Measurements from ENCODE around the gene BFSP1.

BFSP1 gene

GRCh38 chr20:17493173-17493572, 38.0 kb downstream of the BFSP1 start:
- no peak for DNase-seq

GRCh38 chr20:17491488-17491887, 39.7 kb downstream of the BFSP1 start:
- no peak for DNase-seq

- DNase-seq: no peak
These were observed 40.1 kb downstream of the BFSP1 start for GRCh38 chr20:17491041-17491440.

GRCh38 chr20:17490501-17490900, 40.7 kb downstream of the BFSP1 start:
- no peak for DNase-seq

GRCh38 chr20:17488916-17489600, 42.1 kb downstream of the BFSP1 start:
- DNase-seq: no peak

- no peak for DNase-seq
These were observed 46.2 kb downstream of the BFSP1 start for GRCh38 chr20:17485017-17485416.

GRCh38 chr20:17482536-17482935, 48.6 kb downstream of the BFSP1 start:
- no peak for DNase-seq

- no peak for DNase-seq
These were observed 49.5 kb downstream of the BFSP1 start for GRCh38 chr20:17481661-17482060.

GRCh38 chr20:17480696-17481095, 50.5 kb downstream of the BFSP1 start:
- no peak for DNase-seq

- DNase-seq: peak; percentile 24
These were observed 52.0 kb downstream of the BFSP1 start for GRCh38 chr20:17479063-17479657.

- no peak for DNase-seq
These were observed 57.5 kb downstream of the BFSP1 start for GRCh38 chr20:17473659-17474058.

GRCh38 chr20:17471606-17472187, 59.5 kb downstream of the BFSP1 start:
- no peak for DNase-seq

- no peak for DNase-seq
These were observed 60.2 kb downstream of the BFSP1 start for GRCh38 chr20:17470973-17471372.

GRCh38 chr20:17470521-17470920, 60.7 kb downstream of the BFSP1 start:
- no peak for DNase-seq

GRCh38 chr20:17469246-17470030, 61.7 kb downstream of the BFSP1 start:
- DNase-seq: no peak

GRCh38 chr20:17468073-17468840, 62.9 kb downstream of the BFSP1 start:
- no peak for DNase-seq

GRCh38 chr20:17467120-17467655, 64.0 kb downstream of the BFSP1 start:
- no peak for DNase-seq

GRCh38 chr20:17466641-17467040, 64.5 kb downstream of the BFSP1 start:
- no peak for DNase-seq

GRCh38 chr20:17465236-17465635, 65.9 kb downstream of the BFSP1 start:
- no peak for DNase-seq

GRCh38 chr20:17463711-17464110, 67.5 kb downstream of the BFSP1 start:
- no peak for DNase-seq

- DNase-seq: no peak
These were observed 69.2 kb downstream of the BFSP1 start for GRCh38 chr20:17461941-17462340.

GRCh38 chr20:17460119-17460518, 71.1 kb downstream of the BFSP1 start:
- no peak for DNase-seq

Data from NCI-H2171 (cell line).